T1000 (cell line): ENCODE results near the gene FAM120B.
"Not testable (repeated sequence)": the region's sequence is repeated elsewhere in the genome, so short reads cannot be mapped to it uniquely, and the experiment has no call there.

Experiments used
- DNase-seq: peaks from one replicate; lab custom pipeline; 2025; ENCODE audit warnings: mixed read lengths; lab: John Stamatoyannopoulos, UW

Gene FAM120B

GRCh38 chr6:170297576-170298330 lies 8.8 kb upstream of the FAM120B start:
- DNase-seq = no peak

- DNase-seq = no peak
Observed at GRCh38 chr6:170298688-170299087, 7.9 kb upstream of the FAM120B start.

- no peak for DNase-seq
Observed at GRCh38 chr6:170301184-170301583, 5.4 kb upstream of the FAM120B start.

- DNase-seq = no peak
Observed at GRCh38 chr6:170305805-170306323, 694 bp upstream of the FAM120B start.

GRCh38 chr6:170307080-170307545 lies 555 bp downstream of the FAM120B start:
- DNase-seq = no peak

- no peak for DNase-seq
Observed at GRCh38 chr6:170308761-170309160, 2.2 kb downstream of the FAM120B start.

GRCh38 chr6:170311696-170312095 lies 5.1 kb downstream of the FAM120B start:
- DNase-seq = no peak

- DNase-seq = no peak
Observed at GRCh38 chr6:170312876-170313275, 6.3 kb downstream of the FAM120B start.

GRCh38 chr6:170313716-170314295 lies 7.2 kb downstream of the FAM120B start:
- DNase-seq = no peak

GRCh38 chr6:170314983-170315382 lies 8.4 kb downstream of the FAM120B start:
- DNase-seq = no peak

GRCh38 chr6:170316071-170316470 lies 9.5 kb downstream of the FAM120B start:
- DNase-seq = no peak

GRCh38 chr6:170317076-170317475 lies 10.5 kb downstream of the FAM120B start:
- no peak for DNase-seq

- no peak for DNase-seq
Observed at GRCh38 chr6:170317718-170318117, 11.2 kb downstream of the FAM120B start.

- no peak for DNase-seq
Observed at GRCh38 chr6:170329321-170329720, 22.8 kb downstream of the FAM120B start.

GRCh38 chr6:170335199-170335598 lies 28.6 kb downstream of the FAM120B start:
- not testable (repeated sequence) for DNase-seq

- peak; percentile 69 for DNase-seq
Observed at GRCh38 chr6:170344631-170345576, 38.3 kb downstream of the FAM120B start.

- DNase-seq = no peak
Observed at GRCh38 chr6:170345662-170346061, 39.1 kb downstream of the FAM120B start.

GRCh38 chr6:170346649-170347048 lies 40.1 kb downstream of the FAM120B start:
- DNase-seq = no peak

GRCh38 chr6:170347091-170347490 lies 40.5 kb downstream of the FAM120B start:
- DNase-seq = no peak

- no peak for DNase-seq
Observed at GRCh38 chr6:170347975-170348374, 41.4 kb downstream of the FAM120B start.

- not testable (repeated sequence) for DNase-seq
Observed at GRCh38 chr6:170351456-170351855, 44.9 kb downstream of the FAM120B start.

- DNase-seq = not testable (repeated sequence)
Observed at GRCh38 chr6:170355190-170355589, 48.6 kb downstream of the FAM120B start.
